GM23338 (cell line): Measurements from ENCODE around the gene MGLL. TPM values are rescaled to one million over a fixed set of nuclear protein-coding genes. Genes with fewer than 3 reads are reported as not detected.

Experiments
- ATAC-seq: fragments of 200-7000 bp; cut with Tn5 transposase; 3 replicates; pipeline ENCODE4 v1.9.1; 2020
- DNase-seq: peaks from one replicate; pipeline ENCODE4 v3.0.0-alpha.2; 2015; ENCODE audit warnings: low spot score
- H2AFZ ChIP-seq: fragments of 200-600 bp; sonication (generic); 2 replicates; pipeline ENCODE4 v1.8.0; 2016; ENCODE audit warnings: antibody characterized with exemption, mild to moderate bottlenecking, moderate library complexity
- H3F3A ChIP-seq: fragments of 200-600 bp; sonication (generic); replicated peaks from 2 replicates; pipeline ENCODE4 v1.8.0; 2017; ENCODE audit warnings: antibody characterized with exemption, mixed run types, low read depth
- H3K27ac ChIP-seq: fragments of 200-600 bp; sonication (generic); 2 replicates; pipeline ENCODE4 v1.6.1; 2016; ENCODE audit warnings: low read depth
- H3K27me3 ChIP-seq: fragments of 200-600 bp; sonication (generic); 2 replicates; pipeline ENCODE4 v1.8.0; 2016; ENCODE audit warnings: mild to moderate bottlenecking, mixed run types, moderate library complexity; ENCODE audit not compliant: insufficient read depth
- H3K36me3 ChIP-seq: fragments of 200-600 bp; sonication (generic); 2 replicates; pipeline ENCODE4 v1.8.0; 2016; ENCODE audit warnings: mild to moderate bottlenecking; ENCODE audit not compliant: insufficient read depth
- H3K4me1 ChIP-seq: fragments of 200-600 bp; sonication (generic); 2 replicates; pipeline ENCODE4 v1.8.0; 2016; ENCODE audit warnings: mild to moderate bottlenecking, moderate library complexity; ENCODE audit not compliant: insufficient read depth
- H3K4me2 ChIP-seq: fragments of 200-600 bp; sonication (generic); 2 replicates; pipeline ENCODE4 v1.7.1; 2017; ENCODE audit warnings: mixed run types
- H3K4me3 ChIP-seq: fragments of 200-600 bp; sonication (generic); 2 replicates; pipeline ENCODE4 v1.6.1; 2016; ENCODE audit warnings: mixed run types
- H3K79me2 ChIP-seq: fragments of 200-600 bp; sonication (generic); replicated peaks from 2 replicates; pipeline ENCODE4 v1.8.0; 2017; ENCODE audit warnings: mild to moderate bottlenecking; ENCODE audit not compliant: insufficient read depth
- H3K9me2 ChIP-seq: fragments of 200-600 bp; sonication (generic); 2 replicates; pipeline ENCODE4 v1.8.0; 2017; ENCODE audit not compliant: insufficient read depth
- H4K20me1 ChIP-seq: fragments of 200-600 bp; sonication (generic); replicated peaks from 2 replicates; pipeline ENCODE4 v1.8.0; 2017; ENCODE audit warnings: mild to moderate bottlenecking; ENCODE audit not compliant: insufficient read depth
- H3K27ac Mint-ChIP-seq: 2 replicates; pipeline ENCODE4 v1.8.0; 2020; ENCODE audit warnings: inconsistent platforms, mild to moderate bottlenecking, moderate library complexity, mixed read lengths
- H3K27me3 Mint-ChIP-seq: 3 replicates; pipeline ENCODE4 v1.8.0; 2022; ENCODE audit warnings: low read depth, mild to moderate bottlenecking, moderate library complexity, mixed read lengths, inconsistent platforms; ENCODE audit not compliant: insufficient read depth, poor library complexity
- H3K36me3 Mint-ChIP-seq: 3 replicates; pipeline ENCODE4 v1.8.0; 2021; ENCODE audit warnings: low read depth, mild to moderate bottlenecking, inconsistent platforms, moderate library complexity, mixed read lengths
- H3K4me1 Mint-ChIP-seq: 3 replicates; pipeline ENCODE4 v1.8.0; 2020; ENCODE audit warnings: mild to moderate bottlenecking, inconsistent platforms, mixed read lengths
- H3K4me3 Mint-ChIP-seq: 3 replicates; pipeline ENCODE4 v1.8.0; 2021; ENCODE audit warnings: moderate library complexity, mild to moderate bottlenecking, inconsistent platforms, mixed read lengths
- H3K9me3 Mint-ChIP-seq: 3 replicates; pipeline ENCODE4 v1.8.0; 2020; ENCODE audit warnings: moderate library complexity, mild to moderate bottlenecking, inconsistent platforms, mixed read lengths
- CREB1 ChIP-seq: fragments of 250-450 bp; sonication (Bioruptor Pico); IDR thresholded peaks from 2 replicates; pipeline ENCODE4 v1.5.0; 2020; ENCODE audit warnings: low read depth, mild to moderate bottlenecking, moderate library complexity
- ETS1 ChIP-seq: IDR thresholded peaks from 2 replicates; pipeline ENCODE4 v1.6.1; 2016; ENCODE audit warnings: antibody characterized with exemption
- EZH2 ChIP-seq: fragments of 200-600 bp; sonication (generic); IDR thresholded peaks from one replicate; pipeline ENCODE4 v1.8.0; 2017; ENCODE audit warnings: antibody characterized with exemption, mild to moderate bottlenecking, low read depth; ENCODE audit not compliant: unreplicated experiment
- EZH2phosphoT487 ChIP-seq: fragments of 200-600 bp; sonication (generic); IDR thresholded peaks from one replicate; pipeline ENCODE4 v1.8.1; 2018; ENCODE audit warnings: antibody characterized with exemption; ENCODE audit not compliant: unreplicated experiment
- JUNB ChIP-seq: IDR thresholded peaks from one replicate; pipeline ENCODE4 v1.6.1; 2016; ENCODE audit warnings: antibody characterized with exemption; ENCODE audit not compliant: unreplicated experiment
- NANOG ChIP-seq: IDR thresholded peaks from 2 replicates; pipeline ENCODE4 v1.6.1; 2016; ENCODE audit warnings: antibody characterized with exemption, borderline replicate concordance
- POLR2AphosphoS5 ChIP-seq: IDR thresholded peaks from 2 replicates; pipeline ENCODE4 v1.6.1; 2016; ENCODE audit warnings: antibody characterized with exemption, low read depth
- ZNF331 ChIP-seq: fragments of 250-450 bp; sonication (Bioruptor Pico); IDR thresholded peaks from 2 replicates; pipeline ENCODE4 v1.5.0; 2020; ENCODE audit warnings: low read depth, mild to moderate bottlenecking, moderate library complexity
- polyA plus RNA-seq: library from polyadenylated mRNA; unstranded; fragments of >200 nt; fragmentation: Nextera tagmentation; extraction: Ambion mirVana; gene quantifications from 2 replicates; pipeline ENCODE4 v1.2.1, GENCODE V29; 2016
- total RNA-seq: library from RNA; depleted of rRNA; stranded (reverse); fragments of >200 nt; shearing (Covaris generic); gene quantifications from 2 replicates; pipeline ENCODE4 v1.2.3, GENCODE V29; 2014
- TF ChIP-seq, protein P1 (sequence below): fragments of 250-450 bp; sonication (Bioruptor Pico); IDR thresholded peaks from 2 replicates; pipeline ENCODE4 v1.5.0; 2020; ENCODE audit warnings: mild to moderate bottlenecking, moderate library complexity
- TF ChIP-seq, protein P2 (sequence below), 2 experiments: fragments of 200-600 bp in 1 of 2; sonication (generic) in 1 of 2; conservative IDR thresholded peaks; 2 replicates each; pipeline versions ENCODE4 v1.5.1 to v1.6.1; 2016 to 2017; ENCODE audit warnings: antibody characterized with exemption in 2 of 2, low read depth in 2 of 2, mild to moderate bottlenecking in 2 of 2, moderate library complexity in 1 of 2

The MGLL gene
- total and polyA plus RNA-seq, 2 experiments from 2014 or later = 0.71 to 0.83 TPM

DNA sequence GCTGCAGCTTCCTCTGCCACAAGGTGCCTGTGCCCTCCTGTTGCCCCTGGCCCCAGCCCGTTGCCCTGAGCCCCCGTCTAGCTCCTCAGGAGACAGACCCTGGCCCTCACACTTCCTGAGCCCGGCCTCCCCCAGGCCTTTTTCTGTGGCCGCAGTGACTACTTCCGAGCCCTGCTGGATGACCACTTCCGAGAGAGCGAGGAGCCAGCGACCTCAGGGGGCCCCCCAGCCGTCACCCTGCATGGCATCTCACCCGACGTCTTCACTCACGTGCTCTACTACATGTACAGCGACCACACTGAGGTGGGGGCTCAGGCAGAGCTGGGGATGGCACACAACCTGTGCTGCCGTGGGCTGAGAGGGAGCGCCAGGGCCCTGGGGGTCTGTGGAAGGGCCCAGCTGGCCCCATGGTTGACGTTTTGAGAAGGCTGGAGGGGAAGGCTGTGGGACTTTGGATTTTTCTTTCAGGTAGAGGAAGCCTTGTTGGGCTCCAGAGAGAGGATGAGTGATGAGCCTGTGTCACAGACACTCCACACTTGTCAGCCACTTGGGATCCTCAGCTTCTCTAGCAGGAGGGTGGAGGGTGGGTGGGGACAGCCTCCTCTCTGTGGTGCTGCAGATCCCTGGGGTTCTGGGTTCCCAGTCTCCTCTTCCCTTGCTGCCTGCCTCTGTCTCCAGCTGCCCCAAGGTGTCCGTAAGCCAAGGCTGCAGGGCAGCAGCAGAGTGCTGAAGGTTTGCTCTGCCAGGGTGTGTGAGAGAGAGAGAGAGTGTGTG is 144.6 kb downstream of the MGLL start (continued):
- TF ChIP-seq, protein P1, sequence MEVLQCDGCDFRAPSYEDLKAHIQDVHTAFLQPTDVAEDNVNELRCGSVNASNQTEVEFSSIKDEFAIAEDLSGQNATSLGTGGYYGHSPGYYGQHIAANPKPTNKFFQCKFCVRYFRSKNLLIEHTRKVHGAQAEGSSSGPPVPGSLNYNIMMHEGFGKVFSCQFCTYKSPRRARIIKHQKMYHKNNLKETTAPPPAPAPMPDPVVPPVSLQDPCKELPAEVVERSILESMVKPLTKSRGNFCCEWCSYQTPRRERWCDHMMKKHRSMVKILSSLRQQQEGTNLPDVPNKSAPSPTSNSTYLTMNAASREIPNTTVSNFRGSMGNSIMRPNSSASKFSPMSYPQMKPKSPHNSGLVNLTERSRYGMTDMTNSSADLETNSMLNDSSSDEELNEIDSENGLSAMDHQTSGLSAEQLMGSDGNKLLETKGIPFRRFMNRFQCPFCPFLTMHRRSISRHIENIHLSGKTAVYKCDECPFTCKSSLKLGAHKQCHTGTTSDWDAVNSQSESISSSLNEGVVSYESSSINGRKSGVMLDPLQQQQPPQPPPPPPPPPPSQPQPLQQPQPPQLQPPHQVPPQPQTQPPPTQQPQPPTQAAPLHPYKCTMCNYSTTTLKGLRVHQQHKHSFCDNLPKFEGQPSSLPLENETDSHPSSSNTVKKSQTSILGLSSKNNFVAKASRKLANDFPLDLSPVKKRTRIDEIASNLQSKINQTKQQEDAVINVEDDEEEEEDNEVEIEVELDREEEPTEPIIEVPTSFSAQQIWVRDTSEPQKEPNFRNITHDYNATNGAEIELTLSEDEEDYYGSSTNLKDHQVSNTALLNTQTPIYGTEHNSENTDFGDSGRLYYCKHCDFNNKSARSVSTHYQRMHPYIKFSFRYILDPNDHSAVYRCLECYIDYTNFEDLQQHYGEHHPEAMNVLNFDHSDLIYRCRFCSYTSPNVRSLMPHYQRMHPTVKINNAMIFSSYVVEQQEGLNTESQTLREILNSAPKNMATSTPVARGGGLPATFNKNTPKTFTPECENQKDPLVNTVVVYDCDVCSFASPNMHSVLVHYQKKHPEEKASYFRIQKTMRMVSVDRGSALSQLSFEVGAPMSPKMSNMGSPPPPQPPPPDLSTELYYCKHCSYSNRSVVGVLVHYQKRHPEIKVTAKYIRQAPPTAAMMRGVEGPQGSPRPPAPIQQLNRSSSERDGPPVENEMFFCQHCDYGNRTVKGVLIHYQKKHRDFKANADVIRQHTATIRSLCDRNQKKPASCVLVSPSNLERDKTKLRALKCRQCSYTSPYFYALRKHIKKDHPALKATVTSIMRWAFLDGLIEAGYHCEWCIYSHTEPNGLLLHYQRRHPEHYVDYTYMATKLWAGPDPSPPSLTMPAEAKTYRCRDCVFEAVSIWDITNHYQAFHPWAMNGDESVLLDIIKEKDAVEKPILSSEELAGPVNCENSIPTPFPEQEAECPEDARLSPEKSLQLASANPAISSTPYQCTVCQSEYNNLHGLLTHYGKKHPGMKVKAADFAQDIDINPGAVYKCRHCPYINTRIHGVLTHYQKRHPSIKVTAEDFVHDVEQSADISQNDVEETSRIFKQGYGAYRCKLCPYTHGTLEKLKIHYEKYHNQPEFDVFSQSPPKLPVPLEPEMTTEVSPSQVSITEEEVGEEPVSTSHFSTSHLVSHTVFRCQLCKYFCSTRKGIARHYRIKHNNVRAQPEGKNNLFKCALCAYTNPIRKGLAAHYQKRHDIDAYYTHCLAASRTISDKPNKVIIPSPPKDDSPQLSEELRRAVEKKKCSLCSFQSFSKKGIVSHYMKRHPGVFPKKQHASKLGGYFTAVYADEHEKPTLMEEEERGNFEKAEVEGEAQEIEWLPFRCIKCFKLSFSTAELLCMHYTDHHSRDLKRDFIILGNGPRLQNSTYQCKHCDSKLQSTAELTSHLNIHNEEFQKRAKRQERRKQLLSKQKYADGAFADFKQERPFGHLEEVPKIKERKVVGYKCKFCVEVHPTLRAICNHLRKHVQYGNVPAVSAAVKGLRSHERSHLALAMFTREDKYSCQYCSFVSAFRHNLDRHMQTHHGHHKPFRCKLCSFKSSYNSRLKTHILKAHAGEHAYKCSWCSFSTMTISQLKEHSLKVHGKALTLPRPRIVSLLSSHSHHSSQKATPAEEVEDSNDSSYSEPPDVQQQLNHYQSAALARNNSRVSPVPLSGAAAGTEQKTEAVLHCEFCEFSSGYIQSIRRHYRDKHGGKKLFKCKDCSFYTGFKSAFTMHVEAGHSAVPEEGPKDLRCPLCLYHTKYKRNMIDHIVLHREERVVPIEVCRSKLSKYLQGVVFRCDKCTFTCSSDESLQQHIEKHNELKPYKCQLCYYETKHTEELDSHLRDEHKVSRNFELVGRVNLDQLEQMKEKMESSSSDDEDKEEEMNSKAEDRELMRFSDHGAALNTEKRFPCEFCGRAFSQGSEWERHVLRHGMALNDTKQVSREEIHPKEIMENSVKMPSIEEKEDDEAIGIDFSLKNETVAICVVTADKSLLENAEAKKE (CRISPR knock-in tag) = no peak
- no peak for TF ChIP-seq EZH2phosphoT487

GRCh38 chr3:127676921-127677351 is 145.4 kb downstream of the MGLL start:
- no peaks in the 10 kb centered on the region; the same call in 2 of the 3 replicates for H3K36me3 Mint-ChIP-seq
- no peak overlapping the region for H3K4me2 ChIP-seq
- ATAC-seq (no peak), DNase-seq (no peak)
- H3F3A ChIP-seq = no peaks in the 10 kb centered on the region
- H3K36me3 ChIP-seq = no peaks in the 10 kb centered on the region
- H3K27me3 ChIP-seq = no peaks in the 10 kb centered on the region
- no peak overlapping the region for H3K4me3 ChIP-seq
- H3K79me2 ChIP-seq = no peaks in the 10 kb centered on the region
- no peak overlapping the region for H3K4me3 Mint-ChIP-seq
- H3K9me2 ChIP-seq = no peaks in the 10 kb centered on the region
- peaks cover 5% of the 10 kb centered on the region; the same call in 2 of the 3 replicates for H3K9me3 Mint-ChIP-seq
- H4K20me1 ChIP-seq = no peaks in the 10 kb centered on the region
- no peak overlapping the region for H3K27ac Mint-ChIP-seq
- H3K27ac ChIP-seq = no peak overlapping the region
- H2AFZ ChIP-seq = no peak overlapping the region
- H3K4me1 Mint-ChIP-seq = peaks cover 16% of the 10 kb centered on the region
- H3K4me1 ChIP-seq = peaks cover 5% of the 10 kb centered on the region; the same call in 1 of the 2 replicates
- peaks cover 11% of the 10 kb centered on the region for H3K27me3 Mint-ChIP-seq
- TF ChIP-seq POLR2AphosphoS5 (no peak), EZH2 (no peak), ETS1 (no peak), CREB1 (no peak), ZNF331 (CRISPR knock-in tag) (no peak), EZH2phosphoT487 (no peak), NANOG (no peak), JUNB (no peak)
- TF ChIP-seq, protein P2, sequence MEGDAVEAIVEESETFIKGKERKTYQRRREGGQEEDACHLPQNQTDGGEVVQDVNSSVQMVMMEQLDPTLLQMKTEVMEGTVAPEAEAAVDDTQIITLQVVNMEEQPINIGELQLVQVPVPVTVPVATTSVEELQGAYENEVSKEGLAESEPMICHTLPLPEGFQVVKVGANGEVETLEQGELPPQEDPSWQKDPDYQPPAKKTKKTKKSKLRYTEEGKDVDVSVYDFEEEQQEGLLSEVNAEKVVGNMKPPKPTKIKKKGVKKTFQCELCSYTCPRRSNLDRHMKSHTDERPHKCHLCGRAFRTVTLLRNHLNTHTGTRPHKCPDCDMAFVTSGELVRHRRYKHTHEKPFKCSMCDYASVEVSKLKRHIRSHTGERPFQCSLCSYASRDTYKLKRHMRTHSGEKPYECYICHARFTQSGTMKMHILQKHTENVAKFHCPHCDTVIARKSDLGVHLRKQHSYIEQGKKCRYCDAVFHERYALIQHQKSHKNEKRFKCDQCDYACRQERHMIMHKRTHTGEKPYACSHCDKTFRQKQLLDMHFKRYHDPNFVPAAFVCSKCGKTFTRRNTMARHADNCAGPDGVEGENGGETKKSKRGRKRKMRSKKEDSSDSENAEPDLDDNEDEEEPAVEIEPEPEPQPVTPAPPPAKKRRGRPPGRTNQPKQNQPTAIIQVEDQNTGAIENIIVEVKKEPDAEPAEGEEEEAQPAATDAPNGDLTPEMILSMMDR (conservative IDR thresholded peaks at IDR 0.05; ENCODE audit: low read depth in 2 of 2) = no peak
